Cardiac fibroblast (primary cell): ENCODE measurements around the gene MZT2A.
"Not testable (repeated sequence)": the region's sequence is repeated elsewhere in the genome, so short reads cannot be mapped to it uniquely, and the experiment has no call there.

Experiments
- DNase-seq, 2 donors: peaks; one replicate each; pipeline versions ENCODE4 v3.0.0 to v3.0.0-alpha.2; 2010; ENCODE audit warnings: low read depth in 2 of 2
- H3K4me3 ChIP-seq, 2 donors: replicated peaks in 1 of 2; 1 replicate in 1 of 2; 2 replicates in 1 of 2; pipeline ENCODE4 v1.5.1; 2011; ENCODE audit warnings: low read depth in 2 of 2, low read length in 2 of 2, mild to moderate bottlenecking in 2 of 2, moderate library complexity in 1 of 2
- CTCF ChIP-seq: IDR thresholded peaks from one replicate; pipeline ENCODE4 v1.5.1; 2011; ENCODE audit warnings: low read depth, mild to moderate bottlenecking, low read length, inconsistent platforms

MZT2A gene

GRCh38 chr2:131478074-131478849, 13.9 kb downstream of the MZT2A start:
- DNase-seq: peak in 1 of 2 donors; percentile 24
- not testable (repeated sequence) for H3K4me3 ChIP-seq

- not testable (repeated sequence) for H3K4me3 ChIP-seq, DNase-seq
Observed at GRCh38 chr2:131477227-131477626, 15.0 kb downstream of the MZT2A start.

- H3K4me3 ChIP-seq, DNase-seq: not testable (repeated sequence)
Observed at GRCh38 chr2:131476363-131476762, 15.8 kb downstream of the MZT2A start.

GRCh38 chr2:131475831-131476230, 16.4 kb downstream of the MZT2A start, which contains the start of gene TUBA3D:
TSS of gene TUBA3D (plus strand) at chr2:131476119. CDS start at chr2:131476200, 81 bp downstream.
- DNase-seq: no peak
- H3K4me3 ChIP-seq: no peak within 1 kb of the TSS
- TF ChIP-seq CTCF: no peak

- not testable (repeated sequence) for H3K4me3 ChIP-seq, DNase-seq
Observed at GRCh38 chr2:131473266-131473665, 18.9 kb downstream of the MZT2A start.

- DNase-seq, H3K4me3 ChIP-seq: not testable (repeated sequence)
Observed at GRCh38 chr2:131471624-131472023, 20.6 kb downstream of the MZT2A start.

GRCh38 chr2:131470944-131471343, 21.3 kb downstream of the MZT2A start:
- H3K4me3 ChIP-seq, DNase-seq: not testable (repeated sequence)

- not testable (repeated sequence) for H3K4me3 ChIP-seq, DNase-seq
Observed at GRCh38 chr2:131467722-131468121, 24.5 kb downstream of the MZT2A start.

GRCh38 chr2:131454914-131455313, 37.3 kb downstream of the MZT2A start:
- H3K4me3 ChIP-seq, DNase-seq: not testable (repeated sequence)

- not testable (repeated sequence) for H3K4me3 ChIP-seq, DNase-seq
Observed at GRCh38 chr2:131451265-131451949, 40.8 kb downstream of the MZT2A start.

- H3K4me3 ChIP-seq, DNase-seq: not testable (repeated sequence)
Observed at GRCh38 chr2:131447981-131448380, 44.2 kb downstream of the MZT2A start.

GRCh38 chr2:131445896-131446295, 46.3 kb downstream of the MZT2A start:
- no peak for DNase-seq
- TF ChIP-seq CTCF: no peak
- H3K4me3 ChIP-seq: no peak overlapping the region

GRCh38 chr2:131445515-131445797, 46.7 kb downstream of the MZT2A start:
- DNase-seq, H3K4me3 ChIP-seq: not testable (repeated sequence)

GRCh38 chr2:131444736-131445514, 47.3 kb downstream of the MZT2A start:
- not testable (repeated sequence) for H3K4me3 ChIP-seq, DNase-seq

- DNase-seq, H3K4me3 ChIP-seq: not testable (repeated sequence)
Observed at GRCh38 chr2:131440742-131441468, 51.3 kb downstream of the MZT2A start.
